ENCODE results near the gene NOD1.
"Not testable (repeated sequence)": the region's sequence is repeated elsewhere in the genome, so short reads cannot be mapped to it uniquely, and the experiment has no call there.

The NOD1 gene

GRCh38 chr7:30420662-30421061 is 57.9 kb downstream of the NOD1 start:
- no peak for DNase-seq (ENCODE audit: low read depth in 2 of 2)

GRCh38 chr7:30420080-30420479 is 58.5 kb downstream of the NOD1 start:
- DNase-seq (ENCODE audit: low read depth in 2 of 2) = not testable (repeated sequence)

- no peak for DNase-seq (ENCODE audit: low read depth in 2 of 2)
Measured at GRCh38 chr7:30413864-30414263, 64.7 kb downstream of the NOD1 start.

- DNase-seq (ENCODE audit: low read depth in 2 of 2) = no peak
Measured at GRCh38 chr7:30412782-30413504, 65.6 kb downstream of the NOD1 start.

- DNase-seq (ENCODE audit: low read depth in 2 of 2) = no peak
Measured at GRCh38 chr7:30411897-30412296, 66.7 kb downstream of the NOD1 start.

GRCh38 chr7:30411173-30411572 is 67.4 kb downstream of the NOD1 start:
- no peak for DNase-seq (ENCODE audit: low read depth in 2 of 2)

- DNase-seq (ENCODE audit: low read depth in 2 of 2) = no peak
Measured at GRCh38 chr7:30406664-30407425, 71.7 kb downstream of the NOD1 start.

- DNase-seq (ENCODE audit: low read depth in 2 of 2) = no peak
Measured at GRCh38 chr7:30405179-30405578, 73.4 kb downstream of the NOD1 start.

GRCh38 chr7:30403477-30403876 is 75.1 kb downstream of the NOD1 start:
- DNase-seq (ENCODE audit: low read depth in 2 of 2) = no peak

- DNase-seq (ENCODE audit: low read depth in 2 of 2) = no peak
Measured at GRCh38 chr7:30396389-30396788, 82.2 kb downstream of the NOD1 start.

GRCh38 chr7:30395676-30396075 is 82.9 kb downstream of the NOD1 start:
- no peak for DNase-seq (ENCODE audit: low read depth in 2 of 2)

- no peak for DNase-seq (ENCODE audit: low read depth in 2 of 2)
Measured at GRCh38 chr7:30391806-30392205, 86.8 kb downstream of the NOD1 start.

GRCh38 chr7:30390736-30391636 is 87.6 kb downstream of the NOD1 start:
- DNase-seq (ENCODE audit: low read depth in 2 of 2) = no peak

GRCh38 chr7:30389791-30390190 is 88.8 kb downstream of the NOD1 start:
- no peak for DNase-seq (ENCODE audit: low read depth in 2 of 2)

- no peak for DNase-seq (ENCODE audit: low read depth in 2 of 2)
Measured at GRCh38 chr7:30382607-30383006, 96.0 kb downstream of the NOD1 start.

GRCh38 chr7:30380824-30381223 is 97.8 kb downstream of the NOD1 start:
- DNase-seq (ENCODE audit: low read depth in 2 of 2) = not testable (repeated sequence)

GRCh38 chr7:30380294-30380693 is 98.3 kb downstream of the NOD1 start:
- no peak for DNase-seq (ENCODE audit: low read depth in 2 of 2)

- no peak for DNase-seq (ENCODE audit: low read depth in 2 of 2)
Measured at GRCh38 chr7:30379741-30380140, 98.8 kb downstream of the NOD1 start.

GRCh38 chr7:30379131-30379530 is 99.5 kb downstream of the NOD1 start:
- no peak for DNase-seq (ENCODE audit: low read depth in 2 of 2)

- no peak for DNase-seq (ENCODE audit: low read depth in 2 of 2)
Measured at GRCh38 chr7:30378275-30378674, 100.3 kb downstream of the NOD1 start.

Data from stimulated activated CD8-positive, alpha-beta memory T cell treated with anti-CD3 and anti-CD28 coated beads, Interleukin-7, amount 100 ng/mL, for 1 hour (primary cell).